ENCODE data around the gene TRAF2.

Gene TRAF2

DNA sequence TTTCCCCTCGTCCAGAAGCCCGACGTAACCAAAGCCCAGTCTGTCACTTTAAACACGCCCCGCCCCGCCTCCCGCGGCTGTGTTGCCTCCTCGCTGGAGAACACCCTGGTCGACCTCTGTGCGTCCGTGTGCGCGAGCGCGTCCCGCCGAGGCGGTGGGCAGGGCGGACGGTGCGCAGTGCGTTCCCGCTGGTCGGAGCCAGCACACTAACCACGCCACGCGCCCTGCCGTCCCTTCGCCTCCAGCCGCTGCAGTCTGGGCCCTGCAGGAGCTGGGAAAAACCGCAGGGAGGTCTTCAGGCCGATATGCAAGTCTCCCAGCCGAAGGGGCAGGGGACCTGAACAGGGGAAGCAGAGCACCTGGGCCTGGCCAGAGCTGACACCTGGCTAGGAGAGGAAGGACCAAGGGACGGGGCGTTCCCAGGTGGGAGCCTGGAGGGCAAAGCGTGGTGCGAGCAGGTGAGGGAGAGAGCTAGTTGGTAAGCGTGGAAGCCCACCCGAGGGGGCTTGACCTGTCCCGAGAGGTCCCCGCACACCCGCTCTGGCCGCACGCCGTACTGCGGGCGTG lies 38.4 kb upstream of the TRAF2 start:
- peak; percentile 58 for DNase-seq

DNA sequence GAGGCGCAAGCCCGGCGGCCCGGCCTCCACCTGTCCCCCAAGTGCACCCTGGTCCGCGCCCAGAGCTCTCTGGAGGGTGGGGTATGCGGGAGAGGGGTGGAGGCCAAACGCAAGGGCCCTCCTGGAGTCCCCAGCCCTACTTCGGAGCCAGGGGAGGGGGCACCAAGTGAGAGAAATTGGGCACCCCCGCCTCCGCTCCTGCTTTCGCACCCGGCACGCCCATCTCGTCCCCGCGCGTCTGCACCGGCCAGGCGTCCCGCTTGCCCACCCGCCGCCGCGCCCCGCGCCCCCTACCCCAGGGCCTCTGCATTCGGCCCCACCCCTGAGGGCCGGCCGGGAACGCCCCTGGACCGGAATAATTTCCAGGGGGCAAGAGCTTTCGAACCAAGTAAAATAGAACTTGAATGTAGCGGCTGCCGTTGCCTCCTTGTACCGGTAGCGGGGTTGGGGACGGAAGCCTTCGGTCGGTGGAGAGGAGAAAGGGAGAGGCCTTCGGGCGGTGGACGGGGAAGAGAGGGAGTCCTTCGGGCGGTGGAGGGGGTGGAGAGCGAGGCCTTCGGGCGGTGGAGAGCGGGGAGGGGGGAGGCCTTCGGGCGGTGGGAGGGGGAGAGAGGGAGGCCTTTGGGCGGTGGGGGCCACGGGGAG lies 37.8 kb upstream of the TRAF2 start:
- no peak for DNase-seq

DNA sequence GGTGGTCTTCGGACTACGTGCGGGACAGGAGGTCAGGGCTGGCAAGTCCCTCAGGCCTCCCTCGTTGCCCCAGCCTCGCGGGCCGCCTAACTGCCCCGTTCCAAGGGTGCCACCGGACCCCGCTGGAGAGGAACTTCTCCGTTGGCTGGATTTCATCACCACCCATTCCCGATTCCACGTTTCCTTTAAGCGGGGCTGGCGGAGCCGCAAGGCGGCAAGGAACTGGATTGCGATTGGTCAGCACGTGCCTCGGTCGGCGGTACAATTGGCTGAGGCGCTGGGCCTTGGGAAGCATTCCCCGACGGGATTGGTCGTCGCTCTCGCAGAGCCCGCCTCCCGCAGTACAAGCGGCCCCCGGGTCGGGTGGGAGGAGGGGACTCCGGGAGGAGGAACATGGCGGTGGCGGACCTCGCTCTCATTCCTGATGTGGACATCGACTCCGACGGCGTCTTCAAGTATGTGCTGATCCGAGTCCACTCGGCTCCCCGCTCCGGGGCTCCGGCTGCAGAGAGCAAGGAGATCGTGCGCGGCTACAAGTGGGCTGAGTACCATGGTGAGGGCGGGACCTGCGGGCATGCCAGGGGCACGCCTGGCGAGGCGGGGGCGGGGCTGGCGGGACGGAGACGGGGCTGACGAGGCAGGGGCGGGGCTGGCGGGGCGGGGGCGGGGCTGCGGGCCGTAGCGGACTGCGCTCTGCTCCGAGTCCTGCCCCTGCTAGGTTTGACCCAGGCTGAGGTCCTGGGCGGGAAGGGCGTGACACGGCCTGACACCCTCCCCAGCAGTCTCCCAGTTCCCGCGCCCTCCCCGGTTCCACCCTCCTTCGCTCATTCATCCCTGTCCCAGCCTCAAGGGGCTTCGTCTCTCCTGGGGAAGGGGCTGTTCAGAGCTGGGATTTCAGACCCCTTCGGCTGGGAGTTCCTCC lies 37.0 kb upstream of the TRAF2 start, which contains the start of gene PHPT1:
TSS of gene PHPT1 (plus strand) at position 372 of the 922 bp plus-strand sequence. CDS start at position 394, 22 bp downstream.
- peak; percentile 94 for DNase-seq

DNA sequence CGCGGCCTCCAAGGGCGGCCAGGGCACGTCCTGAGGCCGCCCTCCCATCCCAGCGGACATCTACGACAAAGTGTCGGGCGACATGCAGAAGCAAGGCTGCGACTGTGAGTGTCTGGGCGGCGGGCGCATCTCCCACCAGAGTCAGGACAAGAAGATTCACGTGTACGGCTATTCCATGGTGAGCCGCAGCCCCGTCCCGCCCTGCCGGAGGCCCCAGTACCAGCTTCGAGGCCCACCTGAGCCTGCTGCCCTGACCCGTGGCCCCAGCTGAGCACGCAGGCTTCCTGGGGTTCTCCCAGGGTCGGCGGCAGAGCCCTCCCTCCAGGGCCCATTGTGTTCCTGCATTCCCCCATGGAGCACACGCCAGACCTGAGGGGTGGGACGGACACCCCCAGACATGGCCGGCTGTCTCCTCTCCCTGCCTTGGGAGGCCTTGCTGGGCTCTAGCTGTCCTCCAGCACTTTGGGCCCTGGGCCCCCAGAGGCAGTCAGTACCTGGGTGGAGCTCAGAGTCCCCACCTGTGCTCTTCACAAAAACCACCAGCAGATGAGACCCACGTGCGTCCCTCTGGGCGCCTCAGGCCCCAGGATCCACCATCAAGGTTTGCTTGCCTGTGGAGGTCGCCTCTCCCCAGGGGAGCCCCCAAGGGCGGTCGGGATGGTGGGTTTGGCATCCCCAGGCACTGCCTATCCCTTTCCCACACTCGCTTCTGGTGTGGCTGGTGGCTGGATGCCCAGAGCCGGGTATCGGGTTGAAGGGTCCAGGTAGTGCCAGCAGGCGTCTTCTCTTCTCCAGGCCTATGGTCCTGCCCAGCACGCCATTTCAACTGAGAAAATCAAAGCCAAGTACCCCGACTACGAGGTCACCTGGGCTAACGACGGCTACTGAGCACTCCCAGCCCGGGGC lies 36.1 kb upstream of the TRAF2 start:
- no peak for DNase-seq

DNA sequence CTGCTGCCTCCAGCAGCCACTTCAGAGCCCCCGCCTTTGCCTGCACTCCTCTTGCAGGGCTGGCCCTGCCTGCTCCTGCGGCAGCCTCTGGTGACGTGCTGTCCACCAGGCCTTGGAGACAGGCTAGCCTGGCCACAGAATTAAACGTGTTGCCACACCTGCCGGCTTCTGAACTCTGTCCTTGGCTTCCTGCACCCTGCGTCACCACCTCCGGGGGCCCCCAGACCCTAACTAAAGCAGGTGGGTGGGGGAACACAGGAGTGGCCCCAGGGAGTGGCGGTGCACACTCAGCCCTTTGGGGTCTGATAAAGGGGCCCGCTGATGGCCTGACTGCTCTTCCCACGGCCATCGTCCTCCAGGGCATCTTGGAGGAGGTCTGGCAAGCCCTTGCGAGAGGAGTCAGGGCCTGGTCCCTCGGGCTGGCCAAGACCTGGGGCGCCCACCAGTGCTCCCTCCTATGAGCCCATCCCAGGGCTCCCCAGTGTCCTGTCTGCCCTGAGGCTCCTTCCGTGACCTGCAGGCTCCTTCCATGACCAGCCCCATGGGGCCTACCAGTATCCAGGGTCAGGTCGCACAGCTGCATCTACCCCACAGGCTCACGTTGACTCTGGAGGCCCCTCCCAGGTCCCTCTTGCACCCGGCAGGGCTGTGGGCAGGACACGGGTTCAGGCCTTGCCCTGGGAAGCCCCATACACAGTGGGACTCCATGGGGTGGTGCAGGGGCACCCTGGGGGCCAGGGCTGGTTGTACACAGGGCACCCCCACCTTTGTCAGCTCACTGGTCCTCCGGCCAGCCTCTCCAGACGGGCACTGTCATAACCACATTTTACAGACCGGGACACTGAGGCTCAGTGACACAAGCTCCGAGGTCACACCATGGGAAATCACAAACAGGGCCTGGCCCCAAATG lies 35.2 kb upstream of the TRAF2 start:
- no peak for DNase-seq

DNA sequence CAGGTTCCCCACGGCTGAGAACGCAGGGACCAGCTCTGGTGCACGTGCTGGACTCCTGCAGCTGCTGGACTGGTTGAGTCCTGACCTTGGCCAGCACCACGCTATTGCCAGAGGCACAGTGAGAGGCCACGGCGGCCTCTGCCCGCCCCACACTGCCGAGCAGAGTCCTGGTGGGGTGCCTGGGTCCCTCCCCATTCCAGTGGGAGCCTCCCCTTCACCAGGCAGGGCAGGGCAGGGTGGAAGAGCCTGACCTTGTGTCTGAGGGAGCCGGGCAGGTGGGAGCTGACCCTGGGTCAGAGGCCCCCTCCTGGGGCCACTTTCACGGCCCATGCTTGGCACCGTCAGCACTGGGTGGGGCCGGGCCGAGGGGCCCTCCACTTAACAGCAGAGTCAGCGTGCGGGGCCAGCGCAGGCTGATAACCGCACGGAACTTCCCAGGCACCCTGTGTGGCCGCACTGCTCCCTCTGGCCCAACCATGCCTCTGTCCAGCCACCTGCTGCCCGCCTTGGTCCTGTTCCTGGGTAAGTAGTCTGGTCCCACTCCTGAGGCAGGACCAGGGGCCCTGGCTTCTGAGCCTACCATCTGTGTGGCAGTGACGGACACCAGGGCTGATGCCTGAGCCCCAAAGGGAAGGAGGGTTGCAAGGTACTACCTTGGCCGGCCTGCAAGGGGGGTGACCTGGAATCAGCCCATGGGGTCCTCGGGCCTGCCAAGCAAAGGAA lies 34.2 kb upstream of the TRAF2 start, which contains the start of gene MAMDC4:
TSS of gene MAMDC4 (plus strand) at position 406 of the 723 bp plus-strand sequence. CDS start at position 477, 71 bp downstream.
- DNase-seq = no peak

DNA sequence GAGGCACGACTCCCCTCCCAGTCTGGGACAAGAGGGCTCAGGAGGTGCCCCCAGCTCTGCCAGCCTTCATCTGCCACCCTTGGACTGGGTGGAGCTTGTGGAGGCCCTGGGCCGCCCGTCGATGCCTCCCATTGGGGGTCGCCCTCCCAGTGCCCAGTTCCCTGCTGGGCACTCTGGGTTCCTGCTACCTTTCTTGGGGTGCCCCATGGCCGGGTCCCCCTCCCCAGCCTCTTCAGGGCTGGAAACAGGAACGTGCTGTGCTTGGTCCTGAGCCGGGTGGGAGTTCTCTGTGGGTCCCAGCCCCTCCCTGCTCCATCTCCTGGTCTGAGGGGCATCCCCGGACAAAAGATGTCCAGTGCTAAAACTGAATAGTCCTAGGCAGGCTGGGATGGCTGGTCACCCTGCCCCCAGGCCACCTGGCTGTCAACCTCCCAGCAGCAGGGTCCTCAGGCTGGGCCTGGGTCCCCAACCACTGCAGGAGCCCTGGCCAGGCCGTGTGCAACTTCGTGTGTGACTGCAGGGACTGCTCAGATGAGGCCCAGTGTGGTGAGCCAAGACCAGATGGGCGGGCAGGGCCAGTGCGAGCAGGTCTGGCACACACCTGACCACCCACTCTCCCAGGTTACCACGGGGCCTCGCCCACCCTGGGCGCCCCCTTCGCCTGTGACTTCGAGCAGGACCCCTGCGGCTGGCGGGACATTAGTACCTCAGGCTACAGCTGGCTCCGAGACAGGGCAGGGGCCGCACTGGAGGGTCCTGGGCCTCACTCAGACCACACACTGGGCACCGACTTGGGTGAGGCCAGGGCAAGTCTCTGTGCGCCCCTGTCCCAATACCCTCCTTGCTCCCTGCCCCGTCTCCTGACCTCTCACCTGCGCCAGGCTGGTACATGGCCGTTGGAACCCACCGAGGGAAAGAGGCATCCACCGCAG lies 33.4 kb upstream of the TRAF2 start:
- no peak for DNase-seq

DNA sequence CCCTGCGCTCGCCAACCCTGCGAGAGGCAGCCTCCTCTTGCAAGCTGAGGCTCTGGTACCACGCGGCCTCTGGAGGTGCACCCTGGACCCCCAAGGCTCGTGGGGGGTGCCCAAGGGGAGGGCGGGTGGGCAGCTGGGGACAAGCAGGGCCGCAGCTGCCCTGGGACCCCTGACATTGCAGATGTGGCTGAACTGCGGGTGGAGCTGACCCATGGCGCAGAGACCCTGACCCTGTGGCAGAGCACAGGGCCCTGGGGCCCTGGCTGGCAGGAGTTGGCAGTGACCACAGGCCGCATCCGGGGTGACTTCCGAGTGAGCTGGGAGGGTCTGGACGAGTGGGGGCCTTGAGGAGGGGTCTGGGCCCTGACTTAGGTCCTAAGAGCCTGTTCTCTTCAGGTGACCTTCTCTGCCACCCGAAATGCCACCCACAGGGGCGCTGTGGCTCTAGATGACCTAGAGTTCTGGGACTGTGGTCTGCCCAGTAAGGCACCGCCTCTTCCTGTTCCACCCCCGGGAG lies 32.7 kb upstream of the TRAF2 start:
- DNase-seq = no peak

DNA sequence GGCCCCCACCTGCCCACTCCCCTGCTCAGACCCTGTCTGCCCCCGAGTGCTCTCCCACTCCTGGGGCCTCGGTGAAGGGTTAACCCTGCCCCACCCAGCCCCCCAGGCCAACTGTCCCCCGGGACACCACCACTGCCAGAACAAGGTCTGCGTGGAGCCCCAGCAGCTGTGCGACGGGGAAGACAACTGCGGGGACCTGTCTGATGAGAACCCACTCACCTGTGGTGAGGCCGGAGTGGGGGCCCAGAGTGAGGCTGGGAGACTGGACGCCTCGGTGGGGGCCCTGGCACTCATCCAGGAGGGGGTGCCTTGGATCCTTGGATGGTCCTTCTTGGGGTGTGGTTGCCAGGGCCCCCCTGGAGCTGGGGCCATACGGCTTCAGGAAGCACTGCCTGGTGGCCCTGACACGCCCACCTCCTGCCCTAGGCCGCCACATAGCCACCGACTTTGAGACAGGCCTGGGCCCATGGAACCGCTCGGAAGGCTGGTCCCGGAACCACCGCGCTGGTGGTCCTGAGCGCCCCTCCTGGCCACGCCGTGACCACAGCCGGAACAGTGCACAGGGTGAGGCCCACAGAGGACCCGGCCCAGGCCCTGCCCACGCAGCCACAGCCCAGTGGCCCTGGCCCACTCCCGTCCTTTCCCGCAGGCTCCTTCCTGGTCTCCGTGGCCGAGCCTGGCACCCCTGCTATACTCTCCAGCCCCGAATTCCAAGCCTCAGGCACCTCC lies 32.0 kb upstream of the TRAF2 start:
- no peak for DNase-seq

DNA sequence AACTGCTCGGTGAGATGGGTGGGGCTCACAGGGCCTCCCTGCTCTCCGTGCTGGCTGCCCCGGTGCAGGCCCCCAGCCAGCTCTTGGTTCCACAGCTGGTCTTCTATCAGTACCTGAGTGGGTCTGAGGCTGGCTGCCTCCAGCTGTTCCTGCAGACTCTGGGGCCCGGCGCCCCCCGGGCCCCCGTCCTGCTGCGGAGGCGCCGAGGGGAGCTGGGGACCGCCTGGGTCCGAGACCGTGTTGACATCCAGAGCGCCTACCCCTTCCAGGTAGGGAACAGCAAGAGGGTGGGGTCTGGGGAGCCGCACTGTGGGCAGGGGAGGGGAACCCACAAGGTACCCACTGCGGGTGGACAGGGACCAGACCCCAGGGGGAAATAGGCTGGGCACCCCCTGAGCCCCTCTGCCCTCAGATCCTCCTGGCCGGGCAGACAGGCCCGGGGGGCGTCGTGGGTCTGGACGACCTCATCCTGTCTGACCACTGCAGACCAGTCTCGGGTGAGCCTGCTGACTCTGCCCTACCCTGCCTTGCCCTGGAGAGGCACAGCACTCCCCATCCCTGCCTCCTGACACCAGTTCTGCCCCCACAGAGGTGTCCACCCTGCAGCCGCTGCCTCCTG lies 31.4 kb upstream of the TRAF2 start:
- DNase-seq = no peak

GRCh38 chr9:136855461-136856078 lies 30.7 kb upstream of the TRAF2 start:
- no peak for DNase-seq

DNA sequence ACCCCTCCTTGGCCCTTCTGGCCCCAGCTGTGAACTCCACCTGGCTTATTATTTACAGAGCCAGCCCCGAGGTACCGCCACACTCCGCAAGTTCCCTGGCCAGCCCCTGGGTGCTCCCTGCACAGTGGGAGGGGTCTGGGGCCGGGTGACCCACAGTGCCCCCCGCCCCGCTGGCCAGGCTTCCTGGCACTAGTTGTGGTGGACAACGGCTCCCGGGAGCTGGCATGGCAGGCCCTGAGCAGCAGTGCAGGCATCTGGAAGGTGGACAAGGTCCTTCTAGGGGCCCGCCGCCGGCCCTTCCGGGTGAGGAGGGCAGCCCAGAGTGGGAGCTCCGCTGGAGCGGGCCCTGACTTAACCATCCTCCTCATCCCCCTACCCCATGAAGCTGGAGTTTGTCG lies 30.2 kb upstream of the TRAF2 start:
- no peak for DNase-seq

DNA sequence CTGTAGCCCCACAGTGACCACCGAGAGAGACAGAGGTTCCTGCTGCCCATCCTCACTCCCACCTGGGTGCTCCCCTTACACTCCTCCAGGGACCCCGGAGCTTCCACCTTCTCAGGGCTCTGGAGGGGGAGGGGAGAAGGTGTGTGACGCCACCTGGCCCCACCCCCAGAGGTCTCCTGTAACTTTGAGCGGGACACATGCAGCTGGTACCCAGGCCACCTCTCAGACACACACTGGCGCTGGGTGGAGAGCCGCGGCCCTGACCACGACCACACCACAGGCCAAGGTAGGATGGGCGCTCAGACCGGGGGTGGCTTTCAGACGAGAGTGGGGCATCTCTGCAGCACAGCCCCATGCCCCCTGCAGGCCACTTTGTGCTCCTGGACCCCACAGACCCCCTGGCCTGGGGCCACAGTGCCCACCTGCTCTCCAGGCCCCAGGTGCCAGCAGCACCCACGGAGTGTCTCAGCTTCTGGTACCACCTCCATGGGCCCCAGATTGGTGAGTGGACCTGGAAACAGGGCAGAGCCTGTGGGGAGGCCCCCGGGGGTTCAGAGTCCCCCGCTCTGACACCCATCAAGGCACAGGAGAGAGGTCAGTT lies 29.7 kb upstream of the TRAF2 start:
- DNase-seq = no peak

GRCh38 chr9:136857166-136857565 lies 29.1 kb upstream of the TRAF2 start:
- DNase-seq = no peak

- DNase-seq = no peak
Measured at GRCh38 chr9:136857581-136858412, 28.5 kb upstream of the TRAF2 start.

GRCh38 chr9:136858452-136858843 lies 27.9 kb upstream of the TRAF2 start:
- no peak for DNase-seq
